Measurements from ENCODE around the gene REG3A.

DNA sequence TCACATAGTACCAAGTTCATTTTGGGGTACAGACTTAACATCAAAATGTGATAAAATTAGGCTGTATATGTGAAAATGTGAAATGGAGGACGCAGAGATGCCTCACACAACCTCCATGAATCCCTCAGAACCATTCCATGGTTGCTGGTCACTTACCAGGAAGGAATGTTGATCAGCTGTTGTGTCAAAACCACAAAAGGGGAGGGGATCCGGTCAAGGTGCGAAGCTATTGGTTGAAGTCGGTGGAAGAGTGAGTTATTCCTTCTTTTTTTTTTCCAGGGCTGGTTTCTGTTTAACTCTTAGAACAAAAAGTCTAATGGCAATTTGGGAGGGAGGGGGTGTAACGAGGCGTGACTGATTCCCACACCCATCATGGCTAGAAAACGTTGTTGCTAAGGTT is 32.3 kb upstream of the REG3A start:
- TF ChIP-seq, protein P1, sequence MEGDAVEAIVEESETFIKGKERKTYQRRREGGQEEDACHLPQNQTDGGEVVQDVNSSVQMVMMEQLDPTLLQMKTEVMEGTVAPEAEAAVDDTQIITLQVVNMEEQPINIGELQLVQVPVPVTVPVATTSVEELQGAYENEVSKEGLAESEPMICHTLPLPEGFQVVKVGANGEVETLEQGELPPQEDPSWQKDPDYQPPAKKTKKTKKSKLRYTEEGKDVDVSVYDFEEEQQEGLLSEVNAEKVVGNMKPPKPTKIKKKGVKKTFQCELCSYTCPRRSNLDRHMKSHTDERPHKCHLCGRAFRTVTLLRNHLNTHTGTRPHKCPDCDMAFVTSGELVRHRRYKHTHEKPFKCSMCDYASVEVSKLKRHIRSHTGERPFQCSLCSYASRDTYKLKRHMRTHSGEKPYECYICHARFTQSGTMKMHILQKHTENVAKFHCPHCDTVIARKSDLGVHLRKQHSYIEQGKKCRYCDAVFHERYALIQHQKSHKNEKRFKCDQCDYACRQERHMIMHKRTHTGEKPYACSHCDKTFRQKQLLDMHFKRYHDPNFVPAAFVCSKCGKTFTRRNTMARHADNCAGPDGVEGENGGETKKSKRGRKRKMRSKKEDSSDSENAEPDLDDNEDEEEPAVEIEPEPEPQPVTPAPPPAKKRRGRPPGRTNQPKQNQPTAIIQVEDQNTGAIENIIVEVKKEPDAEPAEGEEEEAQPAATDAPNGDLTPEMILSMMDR (conservative IDR thresholded peaks at IDR 0.05 in 1 of 2, IDR thresholded peaks at IDR 0.05 in 1 of 2; ENCODE audit: extremely low read depth in 1 of 2, insufficient read depth in 1 of 2, low read depth in 1 of 2, low read length in 2 of 2): no peak
- no peak for TF ChIP-seq EZH2 (IDR thresholded peaks at IDR 0.05; ENCODE audit: borderline replicate concordance, low read length)

All from mammary epithelial cell (primary cell).